ENCODE results near the gene KCTD17.

Gene KCTD17

GRCh38 chr22:37032535-37033460, 18.7 kb upstream of the KCTD17 start:
- Histone ChIP-seq H3K27ac (replicated peaks) (peak overlapping the region; percentile 47), H3K4me3 (replicated peaks; ENCODE audit: insufficient read depth, low read length) (no peak overlapping the region), H3K27me3 (ENCODE audit: insufficient read depth, poor library complexity, severe bottlenecking) (no peaks in the 10 kb centered on the region)
- DNase-seq (ENCODE audit: low read depth in 1 of 2, low spot score in 1 of 2): peak; percentile 91 to 96
- TF ChIP-seq SPI1 (IDR thresholded peaks at IDR 0.05; ENCODE audit: borderline replicate concordance, low read depth): no peak
- no peak for TF ChIP-seq CTCF (IDR thresholded peaks at IDR 0.05; ENCODE audit: insufficient read depth, low read length)
- 0 out of 2 replicates have a peak, but pooled peaks have one; percentile 37 for TF ChIP-seq POLR2AphosphoS5 (IDR thresholded peaks at IDR 0.05; ENCODE audit: low read depth)
- no peak for TF ChIP-seq REST (IDR thresholded peaks at IDR 0.05; ENCODE audit: insufficient replicate concordance, low read depth)
- 0 out of 2 replicates have a peak, but pooled peaks have one; percentile 22 for TF ChIP-seq GABPA (IDR thresholded peaks at IDR 0.05; ENCODE audit: low read depth)

- DNase-seq (ENCODE audit: low read depth in 1 of 2, low spot score in 1 of 2): no peak
Measured at GRCh38 chr22:37033605-37034430, 17.7 kb upstream of the KCTD17 start.

More at GRCh38 chr22:37033605-37034430, 17.7 kb upstream of the KCTD17 start:
- Histone ChIP-seq H3K4me3 (replicated peaks; ENCODE audit: insufficient read depth, low read length) (no peak overlapping the region), H3K27ac (replicated peaks) (peak overlapping the region; percentile 47), H3K27me3 (ENCODE audit: insufficient read depth, poor library complexity, severe bottlenecking) (no peaks in the 10 kb centered on the region)
- no peak for TF ChIP-seq REST (IDR thresholded peaks at IDR 0.05; ENCODE audit: insufficient replicate concordance, low read depth)
- TF ChIP-seq POLR2AphosphoS5 (IDR thresholded peaks at IDR 0.05; ENCODE audit: low read depth): no peak
- no peak for TF ChIP-seq GABPA (IDR thresholded peaks at IDR 0.05; ENCODE audit: low read depth)
- TF ChIP-seq SPI1 (IDR thresholded peaks at IDR 0.05; ENCODE audit: borderline replicate concordance, low read depth): no peak
- no peak for TF ChIP-seq CTCF (IDR thresholded peaks at IDR 0.05; ENCODE audit: insufficient read depth, low read length)

Measured in HL-60 (cell line).